HepG2 (cell line): Measurements from ENCODE around the gene AMOTL2. TPM values are rescaled to one million over a fixed set of nuclear protein-coding genes. Genes with fewer than 3 reads are reported as not detected.
A peak's percentile ranks its signal among the peaks of the same experiment; 100 is the strongest.

Experiments
- ATAC-seq: fragments of 200-7000 bp; cut with Tn5 transposase; 3 replicates; pipeline ENCODE4 v1.9.1; 2020; ENCODE audit warnings: mild to moderate bottlenecking, moderate library complexity
- BruUV-seq: library from RNA; stranded (reverse); fragments of 400-500 nt; replicated peaks from 2 replicates; lab custom pipeline; 2021; lab: Mats Ljungman, UMichigan
- CTCF ChIA-PET: fragments of 300-600 bp; formaldehyde crosslinking; extraction: SDS; loops from one replicate; lab custom pipeline; 2021; ENCODE audit warnings: low total read pairs, inconsistent platforms, low intra/inter-chr PET ratio; lab: Yijun Ruan, JAX
- POLR2A ChIA-PET: fragments of 350-600 bp; sonication (Branson Sonifier 250); formaldehyde crosslinking; loops from one replicate; lab custom pipeline; 2020; ENCODE audit warnings: antibody characterized with exemption, inconsistent platforms; lab: Yijun Ruan, JAX
- DNase-seq: peaks from one replicate; pipeline ENCODE4 v3.0.0-alpha.2; 2015; ENCODE audit warnings: low spot score
- FAIRE-seq: peaks from 3 replicates; lab custom pipeline; 2011; peaks lifted over from hg19 to GRCh38; lab: Jason Lieb, UNC
- H2AFZ ChIP-seq: one replicate; pipeline ENCODE4 v1.6.1; 2011; ENCODE audit warnings: low read length, inconsistent platforms
- H3K27ac ChIP-seq: fragments of 300-600 bp; 3 replicates; pipeline ENCODE4 v1.8.0; 2011; ENCODE audit warnings: mixed run types, mild to moderate bottlenecking, mixed read lengths, low read length, inconsistent platforms; ENCODE audit not compliant: insufficient read depth; ENCODE audit errors: extremely low read length
- H3K27me3 ChIP-seq, 2 experiments: fragments of 200-600 bp in 1 of 2; 2 replicates in 1 of 2; 3 replicates in 1 of 2; pipeline versions ENCODE4 v1.6.0 to v1.8.0; 2011; ENCODE audit warnings: low read length in 2 of 2, mild to moderate bottlenecking in 2 of 2, moderate library complexity in 2 of 2, inconsistent platforms in 1 of 2; ENCODE audit not compliant: insufficient read depth in 2 of 2, control insufficient read depth in 1 of 2
- H3K36me3 ChIP-seq, 2 experiments: fragments of 200-600 bp in 1 of 2; replicated peaks in 1 of 2; 2 replicates in 1 of 2; 3 replicates in 1 of 2; pipeline versions ENCODE4 v1.5.1 to v1.8.0; 2011; ENCODE audit warnings: low read length in 2 of 2, inconsistent platforms in 1 of 2; ENCODE audit not compliant: insufficient read depth in 2 of 2, control insufficient read depth in 1 of 2
- H3K4me1 ChIP-seq: 2 replicates; pipeline ENCODE4 v1.5.1; 2012; ENCODE audit warnings: low read length, inconsistent platforms; ENCODE audit not compliant: insufficient read depth
- H3K4me2 ChIP-seq: 2 replicates; pipeline ENCODE4 v1.6.0; 2011; ENCODE audit warnings: low read depth, low read length, inconsistent platforms
- H3K4me3 ChIP-seq, 3 experiments: fragments of 200-600 bp in 1 of 3; sonication (generic), shearing (Covaris generic) in 1 of 3; replicated peaks in 1 of 3; 2 replicates each; pipeline ENCODE4 v1.5.1; 2011 to 2016; ENCODE audit warnings: low read length in 3 of 3, inconsistent platforms in 2 of 3, low read depth in 2 of 3, mild to moderate bottlenecking in 2 of 3, control low read depth in 1 of 3, mixed read lengths in 1 of 3; ENCODE audit not compliant: insufficient read depth in 1 of 3
- H3K79me2 ChIP-seq: one replicate; pipeline ENCODE4 v1.6.1; 2011; ENCODE audit warnings: low read length, inconsistent platforms; ENCODE audit not compliant: insufficient read depth
- H3K9ac ChIP-seq: 2 replicates; pipeline ENCODE4 v1.6.0; 2011; ENCODE audit warnings: mild to moderate bottlenecking, low read depth, low read length, inconsistent platforms; ENCODE audit not compliant: insufficient read depth
- H3K9me3 ChIP-seq: 2 replicates; pipeline ENCODE4 v1.5.1; 2012; ENCODE audit warnings: mild to moderate bottlenecking, low read length
- H4K20me1 ChIP-seq: 2 replicates; pipeline ENCODE4 v1.6.0; 2011; ENCODE audit warnings: inconsistent platforms, mild to moderate bottlenecking, low read length, moderate library complexity; ENCODE audit not compliant: insufficient read depth
- HIC2 ChIP-seq: sonication (generic); formaldehyde crosslinking; IDR thresholded peaks from 2 replicates; pipeline ENCODE4 v1.9.0; 2022; ENCODE audit warnings: low read depth, missing genetic modification reagents
- NAIF1 ChIP-seq: sonication (generic); formaldehyde crosslinking; IDR thresholded peaks from 2 replicates; pipeline ENCODE4 v1.5.0; 2020; ENCODE audit warnings: mild to moderate bottlenecking, missing genetic modification reagents, borderline replicate concordance
- RBM39 ChIP-seq: fragments of 200-400 bp; formaldehyde crosslinking; IDR thresholded peaks from one replicate; pipeline ENCODE4 v1.6.1; 2018; ENCODE audit warnings: antibody characterized with exemption, mild to moderate bottlenecking, low read depth, low read length; ENCODE audit not compliant: poor library complexity, severe bottlenecking
- SAFB2 ChIP-seq: sonication (generic); formaldehyde crosslinking; IDR thresholded peaks from 2 replicates; pipeline ENCODE4 v1.5.1; 2020; ENCODE audit warnings: missing genetic modification reagents, low read depth, mild to moderate bottlenecking, borderline replicate concordance
- SPEN ChIP-seq: sonication (generic); formaldehyde crosslinking; IDR thresholded peaks from 2 replicates; pipeline ENCODE4 v1.5.1; 2020; ENCODE audit warnings: low read depth, mild to moderate bottlenecking, missing genetic modification reagents
- SRSF1 ChIP-seq: fragments of 200-400 bp; formaldehyde crosslinking; optimal IDR thresholded peaks from 2 replicates; pipeline ENCODE3; 2017; ENCODE audit warnings: mild to moderate bottlenecking, low read depth, low read length, moderate library complexity
- TMF1 ChIP-seq: sonication (generic); formaldehyde crosslinking; IDR thresholded peaks from 2 replicates; pipeline ENCODE4 v1.8.1; 2022; ENCODE audit warnings: low read depth, missing genetic modification reagents
- ZNF646 ChIP-seq: sonication (generic); formaldehyde crosslinking; IDR thresholded peaks from 2 replicates; pipeline ENCODE4 v1.9.0; 2021; ENCODE audit warnings: mild to moderate bottlenecking, missing genetic modification reagents
- ZNF713 ChIP-seq: sonication (generic); formaldehyde crosslinking; IDR thresholded peaks from 2 replicates; pipeline ENCODE4 v1.4.0; 2020; ENCODE audit warnings: mild to moderate bottlenecking, missing genetic modification reagents
- ZNF800 ChIP-seq: sonication (generic); formaldehyde crosslinking; IDR thresholded peaks from 2 replicates; pipeline ENCODE4 v1.4.0; 2020; ENCODE audit warnings: missing genetic modification reagents
- ZNF891 ChIP-seq: sonication (generic); formaldehyde crosslinking; IDR thresholded peaks from 2 replicates; pipeline ENCODE4 v1.5.0; 2020; ENCODE audit warnings: mild to moderate bottlenecking, missing genetic modification reagents
- WGBS: methylation state at CpG from one replicate; pipeline ENCODE4 v1.1.6; 2017; ENCODE audit warnings: low lambda C conversion rate; 5-methylcytosine and 5-hydroxymethylcytosine counted together
- in situ Hi-C: cut with HindIII; loops from 2 replicates; pipeline ENCODE4 v1.10.0; 2017; ENCODE audit warnings: low pct_unique_long_range_greater_than_20kb; ENCODE audit not compliant: extremely low pct_ligation_motif_present
- intact Hi-C: fragments of 100-400 bp; cut with micrococcal nuclease; formaldehyde crosslinking; loops from one replicate; pipeline ENCODE4 v1.10.0; 2022; ENCODE audit not compliant: unreplicated experiment
- polyA plus RNA-seq, 8 experiments: library from polyadenylated mRNA; depleted of rRNA in 3 of 8; stranded (reverse) in 7 of 8; unstranded in 1 of 8; fragments of >200 nt; fragmentation: Illumina TruSeq in 4 of 8; extraction: Trizol in 4 of 8; gene quantifications; 2 replicates each; pipeline versions ENCODE4 v1.2.1 to v1.2.3, GENCODE V29; 2011 to 2016; ENCODE audit warnings: low read depth in 4 of 8, missing spikeins in 1 of 8, mixed read lengths in 1 of 8; ENCODE audit not compliant: insufficient read depth in 1 of 8
- total RNA-seq, 5 experiments: library from RNA; depleted of rRNA; stranded (reverse); fragments of >200 nt; fragmentation: Illumina TruSeq; extraction: Trizol; gene quantifications; 2 replicates each; pipeline ENCODE4 v1.2.3, GENCODE V29; 2016; ENCODE audit warnings: low read depth in 1 of 5

The AMOTL2 gene
- total and polyA plus RNA-seq, 2 of the 13 experiments (the other 11 are each of a cell fraction or from before 2014, with no cell fraction given), result 17.3 to 18.5 TPM

GRCh38 chr3:134374791-134375581 is 739 bp upstream of the AMOTL2 start:
- peaks cover 66% of the 10 kb centered on the region for H3K4me1 ChIP-seq
- in situ Hi-C loops, result loop anchor here (5.0 kb wide), 2 partner anchors 63 to 102 kb away; no protein-coding TSS in a partner anchor
- TSS peak; percentile 90 for BruUV-seq
- intact Hi-C loops, result loop anchor here (1.0 to 5.0 kb wide), 6 partner anchors 16 to 97 kb away; no protein-coding TSS in a partner anchor
- POLR2A ChIA-PET, result interaction anchor here (0.9 to 9.2 kb wide), 17 partner anchors 16 to 138 kb away, joined by 3 to 140 read pairs (median 4); partner anchors contain the start of genes ANAPC13, CEP63 and RYK
- H3K27me3 ChIP-seq, result peaks cover 0 to 24% of the 10 kb centered on the region in 2 experiments; a peak in 4 of 5 replicates
- CTCF ChIA-PET, result interaction anchor here (1.1 kb wide), 1 partner anchor 67 kb away, joined by 3 read pairs; no protein-coding TSS in a partner anchor
- peaks cover 24% of the 10 kb centered on the region for H4K20me1 ChIP-seq
- peak overlapping the region; percentile 50 to 91 (median 89) for H3K4me3 ChIP-seq
- 3% methylated on average over 13 of the region's 30 CpGs for WGBS
- peak overlapping the region; percentile 53 for H3K27ac ChIP-seq
- DNase-seq, result peak; percentile 29
- H2AFZ ChIP-seq, result no peak overlapping the region
- peaks cover 27% of the 10 kb centered on the region for H3K79me2 ChIP-seq
- H3K9me3 ChIP-seq, result no peaks in the 10 kb centered on the region
- ATAC-seq, result peak; percentile 15
- H3K9ac ChIP-seq, result peak overlapping the region; percentile 99
- no peak for FAIRE-seq
- H3K36me3 ChIP-seq, result peaks cover 11 to 22% of the 10 kb centered on the region in 2 experiments; a peak in 4 of 5 replicates
- H3K4me2 ChIP-seq, result peak overlapping the region; percentile 97
- peak; percentile 86; the same call in 1 of the 2 replicates for TF ChIP-seq ZNF646 (CRISPR knock-in tag)
- TF ChIP-seq HIC2 (CRISPR knock-in tag), result peak; percentile 22; the same call in 1 of the 2 replicates
- no peak for TF ChIP-seq SPEN
- peak; percentile 79 for TF ChIP-seq RBM39
- TF ChIP-seq TMF1 (CRISPR knock-in tag), result 0 out of 2 replicates have a peak, but pooled peaks have one; percentile 14
- 0 out of 2 replicates have a peak, but pooled peaks have one; percentile 20 for TF ChIP-seq ZNF800
- TF ChIP-seq SRSF1, result peak; percentile 33
- 0 out of 2 replicates have a peak, but pooled peaks have one; percentile 48 for TF ChIP-seq NAIF1
- no peak for TF ChIP-seq SAFB2 (CRISPR knock-in tag)
- TF ChIP-seq ZNF891 (CRISPR knock-in tag), result 0 out of 2 replicates have a peak, but pooled peaks have one; percentile 6
- no peak for TF ChIP-seq ZNF713 (CRISPR knock-in tag)
